ENCODE results near the gene ITIH3.

Gene ITIH3

GRCh38 chr3:52820736-52821135 lies 26.1 kb downstream of the ITIH3 start:
- no peak overlapping the region for H3K27ac ChIP-seq
- TF ChIP-seq ZFX (IDR thresholded peaks at IDR 0.05; ENCODE audit: borderline replicate concordance) = no peak
- TF ChIP-seq, protein P1, sequence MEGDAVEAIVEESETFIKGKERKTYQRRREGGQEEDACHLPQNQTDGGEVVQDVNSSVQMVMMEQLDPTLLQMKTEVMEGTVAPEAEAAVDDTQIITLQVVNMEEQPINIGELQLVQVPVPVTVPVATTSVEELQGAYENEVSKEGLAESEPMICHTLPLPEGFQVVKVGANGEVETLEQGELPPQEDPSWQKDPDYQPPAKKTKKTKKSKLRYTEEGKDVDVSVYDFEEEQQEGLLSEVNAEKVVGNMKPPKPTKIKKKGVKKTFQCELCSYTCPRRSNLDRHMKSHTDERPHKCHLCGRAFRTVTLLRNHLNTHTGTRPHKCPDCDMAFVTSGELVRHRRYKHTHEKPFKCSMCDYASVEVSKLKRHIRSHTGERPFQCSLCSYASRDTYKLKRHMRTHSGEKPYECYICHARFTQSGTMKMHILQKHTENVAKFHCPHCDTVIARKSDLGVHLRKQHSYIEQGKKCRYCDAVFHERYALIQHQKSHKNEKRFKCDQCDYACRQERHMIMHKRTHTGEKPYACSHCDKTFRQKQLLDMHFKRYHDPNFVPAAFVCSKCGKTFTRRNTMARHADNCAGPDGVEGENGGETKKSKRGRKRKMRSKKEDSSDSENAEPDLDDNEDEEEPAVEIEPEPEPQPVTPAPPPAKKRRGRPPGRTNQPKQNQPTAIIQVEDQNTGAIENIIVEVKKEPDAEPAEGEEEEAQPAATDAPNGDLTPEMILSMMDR (IDR thresholded peaks at IDR 0.05) = peak; percentile 88

DNA sequence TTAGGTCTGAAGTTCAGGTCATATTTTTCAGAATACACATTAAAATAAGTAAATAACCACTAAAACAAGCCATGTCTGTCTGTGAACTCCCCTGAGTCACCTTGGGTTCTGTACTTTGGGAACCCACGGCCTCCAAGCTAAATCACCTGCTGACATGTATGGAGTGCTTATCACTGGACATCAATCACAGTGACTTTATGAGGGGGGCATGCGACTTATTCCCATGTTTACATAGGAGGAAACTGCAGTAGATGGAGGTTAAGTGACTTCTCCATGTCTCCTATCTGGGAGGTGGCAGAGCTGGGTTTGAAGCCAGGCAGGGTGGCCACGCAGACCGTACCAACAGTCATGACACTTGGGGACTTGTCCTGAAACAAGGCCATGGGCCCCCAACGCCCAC lies 27.8 kb downstream of the ITIH3 start:
- no peak overlapping the region for H3K27ac ChIP-seq
- TF ChIP-seq, protein P1 (IDR thresholded peaks at IDR 0.05) = no peak
- TF ChIP-seq ZFX (IDR thresholded peaks at IDR 0.05; ENCODE audit: borderline replicate concordance) = no peak

DNA sequence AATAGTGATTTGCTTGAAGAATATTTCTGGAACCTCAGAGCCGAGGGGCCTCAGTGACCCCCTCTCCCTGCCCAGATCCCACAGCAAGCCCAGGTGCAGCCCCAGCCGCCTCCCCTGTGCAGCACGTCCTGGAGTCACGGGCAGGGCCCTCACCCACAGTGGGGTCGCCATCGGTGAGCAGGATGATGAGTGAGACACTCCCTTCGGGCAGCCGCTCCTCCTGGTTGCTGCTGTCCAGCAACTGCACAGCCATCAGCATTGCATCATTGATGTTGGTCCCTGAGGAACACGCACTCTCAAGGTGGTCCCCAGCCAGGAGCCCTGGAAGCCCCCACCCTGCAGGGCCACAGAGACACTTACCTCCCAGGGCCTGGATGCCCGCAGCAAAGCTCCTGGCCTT lies 29.4 kb downstream of the ITIH3 start:
- TF ChIP-seq, protein P1 (IDR thresholded peaks at IDR 0.05) = no peak
- no peak overlapping the region for H3K27ac ChIP-seq

DNA sequence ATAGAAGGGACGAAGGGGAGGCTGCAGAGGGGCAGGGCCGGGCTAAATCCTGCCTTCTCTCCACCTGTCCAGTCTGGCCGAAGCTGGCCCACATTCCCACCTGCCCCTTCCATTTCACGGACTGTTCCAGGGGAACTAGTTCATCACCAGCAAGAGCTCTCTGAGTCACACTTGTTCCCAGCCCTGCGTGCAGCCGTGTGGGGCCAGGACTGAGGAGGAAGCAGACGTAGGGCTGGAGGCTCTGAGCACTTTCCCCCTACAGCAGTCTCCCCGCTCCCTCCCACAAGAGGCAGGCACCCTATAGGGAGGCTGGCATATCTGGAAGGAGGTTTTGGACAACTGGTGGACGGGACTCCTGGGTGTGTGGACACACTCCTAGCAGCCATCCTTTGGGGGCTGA lies 32.8 kb downstream of the ITIH3 start:
- TF ChIP-seq, protein P1 (IDR thresholded peaks at IDR 0.05) = no peak
- no peak for TF ChIP-seq ZFX (IDR thresholded peaks at IDR 0.05; ENCODE audit: borderline replicate concordance)
- no peak overlapping the region for H3K27ac ChIP-seq

- no peak overlapping the region for H3K27ac ChIP-seq
- TF ChIP-seq, protein P1 (IDR thresholded peaks at IDR 0.05) = no peak; the same call in 1 of the 2 replicates
- no peak for TF ChIP-seq ZFX (IDR thresholded peaks at IDR 0.05; ENCODE audit: borderline replicate concordance)
Observed at GRCh38 chr3:52827866-52828376, 33.3 kb downstream of the ITIH3 start.

GRCh38 chr3:52829482-52829881 lies 34.9 kb downstream of the ITIH3 start:
- TF ChIP-seq, protein P1 (IDR thresholded peaks at IDR 0.05) = no peak
- no peak for TF ChIP-seq ZFX (IDR thresholded peaks at IDR 0.05; ENCODE audit: borderline replicate concordance)
- no peak overlapping the region for H3K27ac ChIP-seq

- H3K27ac ChIP-seq = no peak overlapping the region
- TF ChIP-seq, protein P1 (IDR thresholded peaks at IDR 0.05) = no peak
- no peak for TF ChIP-seq ZFX (IDR thresholded peaks at IDR 0.05; ENCODE audit: borderline replicate concordance)
Observed at GRCh38 chr3:52829906-52830463, 35.4 kb downstream of the ITIH3 start.

Measured in 22Rv1 (cell line).